NOMO-1 treated with dmso at 0.1 percent for 144 hours (cell line): ENCODE results near the gene DUSP3.

ENCODE experiments used
- DNase-seq: peaks from one replicate; lab custom pipeline; 2025; ENCODE audit not compliant: unreplicated experiment; lab: John Stamatoyannopoulos, UW

The DUSP3 gene

DNA sequence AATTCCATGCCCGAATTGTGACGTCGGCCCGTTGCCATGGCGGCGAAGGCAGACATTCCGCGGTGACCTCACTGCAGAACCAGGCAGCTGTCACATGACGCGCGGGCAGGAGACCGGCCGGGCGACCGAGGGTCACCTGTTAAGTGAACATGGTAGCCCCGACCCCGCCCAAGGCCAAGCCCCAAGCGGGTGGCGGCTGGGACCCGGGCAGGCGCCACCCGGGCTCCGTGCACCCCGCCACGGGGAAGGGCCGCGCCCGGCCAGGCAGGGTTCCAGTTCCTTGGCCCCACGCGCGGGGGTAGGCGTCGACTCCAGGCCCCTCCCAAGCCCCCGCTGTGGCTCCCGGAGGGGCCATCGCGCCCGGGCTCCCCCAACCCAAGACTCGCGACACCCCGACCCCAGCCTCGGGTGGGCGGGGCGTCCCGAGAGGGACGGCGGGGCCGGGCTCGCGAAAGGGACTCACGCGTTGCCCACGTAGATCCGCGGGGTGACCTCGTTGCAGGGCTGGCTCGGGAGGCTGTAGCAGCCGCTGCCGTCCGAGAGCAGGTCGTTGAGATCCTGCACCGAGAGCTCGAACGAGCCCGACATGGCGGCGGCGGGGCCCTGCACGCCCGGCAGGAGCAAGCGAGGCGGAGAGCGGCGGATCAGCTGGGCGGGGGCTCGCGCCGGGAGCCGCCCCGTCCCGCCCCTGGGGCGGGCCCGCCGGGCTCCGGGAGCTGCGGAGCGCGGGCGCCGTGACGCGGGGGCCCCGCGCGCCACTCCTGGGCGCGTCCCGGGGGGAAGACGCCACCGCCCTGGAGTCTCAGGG lies at the start of gene DUSP3:
Gene DUSP3 (minus strand): TSS at position 641 of the 808 bp plus-strand sequence. CDS start 53 bp downstream, at position 588.
- peak; percentile 67 for DNase-seq

DNA sequence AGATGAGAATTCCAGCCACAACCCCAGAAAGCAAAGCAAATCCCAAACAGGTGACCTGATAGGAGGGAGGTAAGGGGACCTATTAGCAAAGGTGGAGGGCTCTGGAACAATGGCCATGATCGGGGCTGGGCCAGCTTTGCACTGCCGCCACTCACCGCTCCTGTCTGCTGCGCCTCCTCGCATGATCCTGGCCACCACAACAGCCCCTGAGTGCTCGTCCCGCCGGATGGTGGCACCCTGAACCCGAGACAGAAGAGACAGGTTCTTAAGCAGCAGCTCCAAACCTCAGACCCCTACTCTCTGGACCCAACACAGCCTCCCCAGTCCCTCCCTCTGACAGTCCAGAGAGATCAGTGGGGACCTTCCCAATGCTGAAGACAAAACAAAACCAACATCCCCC lies 48.8 kb upstream of the DUSP3 start:
- DNase-seq, result no peak

DNA sequence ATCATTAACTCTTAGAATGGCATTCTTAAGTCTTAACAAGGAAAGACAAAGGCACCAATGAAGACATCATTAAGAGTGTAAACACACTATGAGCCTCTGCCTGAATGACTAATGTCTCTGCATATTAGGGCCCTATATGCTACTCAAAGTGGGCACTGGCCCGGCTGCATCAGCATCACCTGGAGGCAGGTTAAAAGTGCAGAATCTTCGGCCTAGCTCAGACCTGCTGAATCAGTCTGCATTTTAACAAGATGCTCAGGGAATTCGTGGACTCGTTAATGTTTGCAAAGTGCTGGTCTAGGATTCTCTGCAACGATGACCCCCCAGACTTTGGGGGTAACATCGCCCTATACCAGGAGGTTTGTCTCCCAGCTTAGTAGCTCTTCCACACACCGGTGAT lies 47.4 kb upstream of the DUSP3 start:
- no peak for DNase-seq

DNA sequence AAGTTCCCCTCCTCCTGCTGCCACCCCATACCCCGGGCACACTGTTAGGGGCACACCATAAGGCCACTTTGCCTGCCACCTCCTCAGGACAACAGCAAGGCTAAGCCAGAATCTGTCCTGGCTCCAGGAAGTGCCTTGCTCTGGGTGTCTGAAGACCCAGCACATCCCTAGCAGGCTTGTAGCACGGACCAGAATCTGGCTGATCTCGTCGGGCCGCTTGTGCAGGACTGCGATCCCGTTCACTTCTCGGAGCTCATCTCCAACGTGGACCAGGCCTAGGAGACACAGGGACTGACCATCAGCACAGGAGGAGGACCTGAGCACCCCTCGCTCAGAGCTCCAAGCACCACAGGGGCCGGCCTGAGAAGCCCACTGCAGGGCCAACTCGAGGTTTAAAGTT lies 46.8 kb upstream of the DUSP3 start:
- DNase-seq, result no peak

DNA sequence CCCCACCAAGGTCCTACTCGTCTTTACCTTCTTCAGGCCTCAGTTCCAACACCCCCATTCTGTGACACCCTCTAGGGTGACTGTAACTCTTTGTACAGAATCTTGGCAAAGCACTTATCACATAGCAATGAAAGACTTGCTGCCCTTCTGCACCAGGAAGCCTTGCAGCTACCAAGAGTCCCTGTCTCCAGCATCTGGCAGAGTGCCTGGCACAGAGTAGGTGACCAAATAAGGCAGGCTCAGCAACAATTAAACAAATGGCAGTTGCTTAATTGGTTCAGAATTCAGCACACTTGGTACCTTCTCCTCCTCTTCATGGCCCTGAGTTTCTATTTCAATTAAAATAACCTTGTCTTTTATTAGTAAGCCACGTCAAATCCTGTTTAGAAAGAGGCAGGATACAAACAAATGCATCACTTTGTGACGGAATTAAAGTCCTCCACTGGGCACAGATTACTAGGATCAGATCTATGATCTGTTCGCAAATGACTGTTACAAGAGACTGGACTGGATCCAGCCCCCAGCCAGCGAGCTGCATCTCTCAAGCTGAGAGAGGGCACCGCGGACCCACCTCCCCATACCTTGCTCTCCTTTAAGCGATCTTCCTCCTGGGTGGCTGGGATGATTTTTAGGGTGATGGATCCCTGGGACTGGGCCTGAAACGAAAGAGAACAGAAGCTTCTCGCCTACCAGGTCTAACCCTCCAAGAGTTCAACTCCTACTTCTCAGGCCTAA lies 44.7 kb upstream of the DUSP3 start:
- DNase-seq, result no peak

DNA sequence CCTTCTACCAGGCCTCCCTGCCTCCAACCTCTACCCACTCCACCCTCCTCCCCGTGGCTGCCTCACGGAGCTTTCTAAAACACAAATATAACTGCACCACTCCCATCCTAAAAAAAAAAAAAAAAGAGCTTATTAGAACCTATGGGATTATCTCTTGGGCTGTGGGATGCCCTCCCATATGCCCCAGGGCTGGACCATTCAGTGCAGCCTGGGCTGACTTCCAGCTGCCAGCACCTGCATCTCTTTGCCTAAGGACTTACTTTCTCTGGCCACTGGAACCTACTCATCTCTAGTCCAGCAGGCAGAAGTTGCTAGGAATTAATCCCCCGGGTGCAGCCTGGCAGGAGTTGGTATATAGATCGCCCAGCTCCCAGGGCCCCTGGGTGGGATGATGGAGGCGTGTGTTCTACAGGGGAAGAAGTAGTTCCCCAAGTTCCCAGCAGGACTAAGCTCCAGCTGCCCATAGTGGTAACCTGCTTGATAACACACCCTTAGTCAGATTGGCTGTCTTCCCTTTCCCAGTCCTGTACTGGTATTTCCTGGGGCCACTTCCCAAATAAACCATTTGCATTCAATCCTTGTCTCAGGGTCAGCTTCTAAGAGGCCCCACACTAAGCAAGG lies 43.9 kb upstream of the DUSP3 start:
- DNase-seq, result no peak

DNA sequence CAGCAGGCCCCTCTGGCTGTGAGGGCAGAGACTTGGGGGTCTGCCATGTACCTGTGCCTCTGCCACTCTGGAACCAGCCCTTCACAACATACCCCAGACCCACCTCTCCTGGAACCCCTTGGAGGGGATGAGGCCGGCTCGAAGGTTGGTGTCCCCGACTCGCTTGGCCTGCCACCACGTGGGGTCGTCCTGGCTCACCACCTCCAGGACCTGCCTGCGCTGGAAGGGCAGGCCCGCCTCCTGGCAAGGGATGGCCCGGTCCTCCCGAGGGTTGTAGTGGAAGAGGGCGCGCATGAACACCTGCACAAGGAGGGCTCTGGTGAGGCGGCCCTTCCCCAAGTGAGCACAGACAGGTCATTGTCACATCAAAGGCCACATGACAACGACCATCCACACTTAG lies 42.0 kb upstream of the DUSP3 start:
- no peak for DNase-seq

DNA sequence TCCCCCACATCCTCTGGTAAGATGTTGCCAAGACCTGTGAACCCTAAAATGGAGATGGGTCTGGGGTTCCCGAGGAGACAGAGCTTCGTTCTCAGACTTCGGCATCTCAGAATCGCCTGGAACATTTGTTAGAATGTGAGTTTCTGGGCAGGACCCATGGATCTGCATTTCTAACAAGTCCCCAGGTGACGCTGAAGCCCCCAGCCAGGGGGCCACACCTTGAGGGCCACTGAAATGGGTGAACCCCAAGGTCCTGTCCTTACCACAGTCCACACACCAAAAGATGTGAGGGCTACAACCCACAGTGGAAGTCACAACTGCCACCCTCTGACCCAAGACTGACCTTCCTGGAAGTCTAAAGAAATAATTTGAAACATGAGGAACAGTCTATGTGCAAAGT lies 40.2 kb upstream of the DUSP3 start:
- DNase-seq, result no peak

DNA sequence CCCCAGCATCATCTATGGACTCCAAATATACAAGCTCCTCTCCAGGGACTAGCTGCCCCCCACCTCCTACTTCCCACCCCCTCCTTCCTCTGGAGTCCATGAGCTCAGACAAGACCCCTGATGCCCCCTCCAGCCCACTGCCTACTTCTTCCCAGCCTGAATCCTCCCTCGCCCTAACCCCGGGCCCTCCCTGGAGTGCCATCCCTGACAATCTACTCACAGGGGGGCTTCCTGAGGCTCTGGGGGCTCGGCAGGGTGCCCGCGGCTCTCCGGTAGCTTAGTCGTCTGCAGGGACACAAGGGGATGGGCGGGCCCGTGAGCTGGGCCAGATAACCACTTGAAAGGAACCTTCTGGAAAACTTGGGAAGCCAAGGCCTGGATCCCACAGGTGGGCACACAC lies 39.0 kb upstream of the DUSP3 start:
- DNase-seq, result no peak

DNA sequence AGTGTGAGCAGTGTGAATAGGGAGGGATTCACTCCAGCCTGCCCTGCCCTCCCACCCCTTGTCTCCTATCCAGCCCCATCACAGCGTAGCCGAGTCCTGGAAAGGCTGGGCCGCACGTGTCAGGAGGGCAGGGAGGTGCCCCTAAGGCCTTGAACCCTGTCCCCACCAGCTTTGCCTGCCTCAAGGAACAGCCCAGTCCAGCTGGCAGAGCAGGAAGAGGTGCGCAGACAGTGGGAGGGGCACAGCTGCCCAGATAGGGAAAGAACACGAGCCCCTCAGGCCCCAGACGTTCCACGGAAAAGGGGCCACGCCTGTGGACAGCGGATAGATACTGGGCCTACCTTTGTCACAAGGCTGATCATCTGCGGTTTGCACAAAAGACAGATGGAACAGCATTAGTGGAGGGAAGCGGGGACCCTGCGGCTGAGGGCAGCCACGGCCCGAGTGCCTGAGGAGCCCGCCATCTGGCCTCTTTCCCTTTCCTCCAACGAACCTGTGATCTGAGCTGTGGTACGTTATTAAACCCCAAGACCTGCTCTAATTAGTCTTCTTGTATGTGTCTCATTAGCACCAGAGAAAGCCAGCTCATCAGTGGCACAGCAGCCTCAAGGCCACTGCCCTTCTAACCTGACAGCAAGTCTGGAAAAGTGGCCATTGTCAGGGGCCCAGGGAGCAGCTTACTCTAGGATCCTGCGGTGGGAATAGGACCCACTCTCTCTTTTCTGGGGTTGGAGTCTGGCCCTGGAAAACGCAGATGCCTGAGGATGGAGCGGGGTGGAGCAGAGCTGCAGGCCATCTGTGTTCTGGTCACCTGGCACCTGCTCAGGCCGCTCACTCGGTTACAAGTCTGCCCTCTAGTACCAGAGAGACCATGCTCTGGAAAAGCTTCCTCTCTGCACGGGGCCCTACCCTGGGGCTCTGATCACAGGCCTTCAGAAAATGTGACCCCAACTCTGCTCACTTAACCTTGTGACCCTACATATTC lies 37.9 kb upstream of the DUSP3 start:
- DNase-seq, result no peak

DNA sequence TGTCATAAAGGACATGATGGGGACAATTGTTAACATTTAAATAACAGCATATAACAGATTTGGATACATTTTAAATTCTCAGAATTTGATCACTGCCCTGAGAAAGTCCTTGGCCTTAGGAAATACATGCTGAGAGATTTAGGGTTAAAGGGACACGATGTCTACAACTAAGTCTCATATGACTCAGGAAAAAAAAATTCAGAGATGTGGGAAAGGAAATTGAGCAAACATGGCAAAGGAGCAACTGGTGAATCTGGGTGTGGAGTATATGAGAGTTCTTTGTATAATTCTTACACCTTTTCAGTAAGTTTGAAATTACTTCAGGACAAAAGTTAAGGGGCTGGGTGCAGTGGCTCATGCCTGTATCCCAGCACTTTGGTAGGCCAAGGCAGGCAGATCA lies 35.9 kb upstream of the DUSP3 start:
- no peak for DNase-seq

DNA sequence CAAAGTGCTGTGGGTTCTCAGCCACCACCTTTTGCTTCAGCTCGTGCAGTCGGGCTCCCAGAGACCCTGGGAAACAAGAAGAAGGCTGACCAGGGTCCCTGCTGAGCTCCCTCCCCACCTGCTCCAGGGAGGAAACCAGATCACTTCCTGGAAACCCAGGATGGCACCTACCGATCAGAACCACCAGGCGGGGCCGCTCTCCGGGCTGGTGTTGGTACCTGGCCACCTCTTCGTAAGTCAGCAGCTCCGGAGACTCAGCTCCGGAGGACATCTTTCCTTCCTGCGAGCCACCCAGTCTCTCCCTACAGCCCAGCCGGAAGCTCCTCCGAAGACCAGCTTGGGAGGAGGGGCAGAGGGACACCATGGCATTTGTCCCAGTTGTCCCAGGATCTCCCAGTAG lies 35.2 kb upstream of the DUSP3 start:
- no peak for DNase-seq

DNA sequence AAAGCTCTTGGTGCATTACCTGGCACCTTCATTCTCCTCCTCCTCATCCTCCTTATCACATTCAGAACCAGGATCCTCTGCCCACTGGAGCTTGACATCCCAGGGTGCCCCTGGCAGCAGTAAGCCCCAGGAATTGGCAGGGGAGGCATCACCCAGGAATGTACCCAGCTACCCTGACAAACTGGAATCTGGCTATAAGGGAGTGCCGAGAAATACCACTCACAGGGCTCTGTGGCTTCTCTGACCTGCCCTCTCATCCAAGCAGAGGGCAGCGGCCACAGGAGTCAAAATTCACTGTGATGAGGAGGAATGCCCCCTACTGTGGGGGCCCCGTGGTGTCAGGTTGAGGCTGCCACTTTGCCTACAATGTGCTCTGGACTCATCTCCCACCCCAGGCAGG lies 34.6 kb upstream of the DUSP3 start:
- DNase-seq, result no peak

DNA sequence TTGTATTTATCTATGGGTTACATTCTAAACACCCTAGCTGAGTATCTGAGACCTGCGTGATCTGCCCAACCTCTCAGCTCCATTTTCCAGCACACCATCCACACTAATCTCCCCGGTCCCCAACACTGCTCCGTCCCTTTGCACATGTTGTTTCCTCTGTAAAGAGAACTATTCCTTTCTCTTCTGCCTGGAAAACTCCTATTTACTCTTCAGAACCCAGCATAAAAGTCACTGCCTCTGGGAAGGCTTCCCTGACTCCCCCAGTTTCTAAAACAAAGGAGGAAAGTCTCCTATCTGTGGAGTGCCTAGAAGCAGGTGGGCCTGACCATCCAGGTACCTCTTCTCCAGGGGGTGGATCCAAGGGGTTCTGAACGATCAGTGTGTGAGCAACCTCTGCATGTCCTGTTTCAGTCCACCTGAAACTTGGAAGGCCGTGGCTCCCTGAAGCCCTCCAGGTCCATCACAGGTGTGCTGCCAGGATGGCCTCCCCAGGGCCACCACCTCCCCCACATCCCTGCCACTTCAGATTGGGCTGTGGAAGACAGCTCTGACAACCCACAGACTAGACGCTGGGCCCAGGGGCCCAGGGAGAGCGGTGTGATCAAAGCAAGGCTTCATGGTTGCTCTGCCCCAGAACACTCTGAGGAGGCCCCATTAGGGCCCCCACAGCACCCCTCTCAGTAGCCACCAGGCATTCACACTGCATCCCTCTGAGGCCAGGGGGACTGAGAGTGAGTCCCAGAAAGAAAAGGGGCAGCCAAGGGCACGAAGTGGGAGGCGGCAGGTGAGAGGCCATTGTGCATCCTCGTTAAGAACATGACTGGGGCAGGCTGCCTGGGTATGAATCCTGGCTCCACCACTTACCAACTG lies 33.9 kb upstream of the DUSP3 start:
- DNase-seq, result no peak

DNA sequence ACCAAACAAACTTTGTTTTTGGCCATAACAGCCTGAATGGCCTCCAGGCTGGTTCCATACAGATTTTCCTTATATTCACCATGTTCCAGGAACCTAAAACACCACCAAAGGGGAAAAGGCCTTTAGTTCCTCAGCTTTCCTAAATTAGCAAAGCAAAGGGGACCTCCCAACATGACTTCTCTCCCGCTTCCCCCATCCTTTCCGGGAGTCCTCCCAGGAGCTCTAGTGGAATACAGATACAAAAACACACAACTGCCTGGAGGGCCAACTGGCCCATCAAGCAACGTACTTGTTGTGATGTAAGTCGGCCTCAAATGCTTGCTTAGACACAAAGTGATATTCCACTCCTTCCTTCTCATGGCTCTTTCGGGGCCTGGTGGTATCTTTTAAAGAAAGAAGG lies 32.0 kb upstream of the DUSP3 start:
- DNase-seq, result no peak

DNA sequence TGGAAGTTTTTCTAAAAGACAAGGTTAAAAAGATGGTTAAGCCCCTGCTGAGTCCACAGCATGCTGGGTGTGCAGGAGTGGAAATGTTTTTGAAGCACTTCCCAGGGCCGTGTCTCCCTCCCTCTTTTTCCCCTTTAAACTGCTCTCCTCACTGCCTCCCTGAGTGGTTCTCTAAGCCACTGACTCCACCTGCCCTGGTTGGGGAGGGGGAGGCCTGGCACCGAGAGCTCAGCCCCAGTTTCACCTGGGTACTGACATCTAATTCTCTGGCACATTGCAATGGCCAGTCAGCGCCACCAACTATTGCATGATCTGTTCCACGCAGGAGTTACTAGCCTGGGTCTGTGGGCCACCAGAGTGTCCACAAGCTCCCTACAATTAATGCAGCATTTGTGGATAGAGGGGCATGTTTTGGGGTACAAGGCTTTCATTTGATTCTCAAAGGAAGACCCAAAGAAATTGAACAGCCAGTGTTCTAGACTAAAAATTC lies 31.5 kb upstream of the DUSP3 start:
- no peak for DNase-seq

DNA sequence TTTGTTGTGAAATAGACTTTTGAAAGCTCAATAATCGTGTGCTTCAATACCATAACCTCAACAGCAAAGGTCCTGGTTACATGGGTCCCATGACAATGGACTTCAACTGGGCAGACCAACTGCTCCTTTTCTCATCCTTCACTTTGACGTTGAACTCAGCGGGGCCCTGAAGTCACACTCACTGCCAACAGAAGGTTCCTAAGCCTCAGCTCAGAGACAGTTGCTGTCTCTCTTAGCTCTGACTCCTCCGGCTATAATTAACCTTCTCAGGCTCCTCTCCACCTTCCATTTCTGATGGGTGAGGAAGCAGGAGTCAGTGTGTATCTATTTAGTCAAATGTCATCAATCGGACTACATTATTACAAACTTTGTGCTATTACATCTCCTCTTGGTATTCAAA lies 30.3 kb upstream of the DUSP3 start:
- no peak for DNase-seq

DNA sequence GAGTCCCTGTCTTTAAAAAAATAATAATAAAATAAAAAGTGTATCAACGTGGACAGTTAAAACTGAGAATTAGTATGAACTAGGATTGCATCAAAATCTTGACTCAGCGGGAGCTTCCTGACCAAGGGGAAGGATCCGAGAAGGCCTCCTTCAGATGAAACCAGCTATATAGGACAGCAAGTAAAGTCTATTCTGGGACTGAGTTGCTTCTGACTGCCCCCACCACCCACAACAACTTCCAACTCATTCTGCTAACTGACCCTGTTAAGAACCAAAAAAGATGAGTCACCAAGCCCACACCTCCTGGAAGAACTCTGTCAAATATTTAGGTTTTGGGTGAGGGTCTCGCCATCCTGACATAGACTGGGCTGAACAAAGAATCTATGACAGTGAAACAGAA lies 29.3 kb upstream of the DUSP3 start:
- DNase-seq, result no peak

DNA sequence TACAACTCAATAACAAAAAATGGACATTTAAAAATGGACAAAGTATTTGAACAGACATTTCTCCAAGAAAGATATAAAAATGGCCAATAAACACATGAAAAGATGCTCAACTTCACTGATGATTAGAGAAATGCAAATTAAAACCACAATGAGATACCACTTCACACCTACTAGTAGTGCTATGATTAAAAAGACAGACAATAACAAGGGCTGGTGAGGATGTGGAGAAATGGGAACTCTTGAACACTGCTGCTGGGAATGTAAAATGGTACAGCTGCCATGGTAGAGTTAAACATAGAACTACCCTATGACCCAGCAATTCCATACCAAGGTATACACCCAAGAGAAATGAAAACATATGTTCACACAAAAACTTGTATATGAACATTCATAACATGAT lies 26.3 kb upstream of the DUSP3 start:
- DNase-seq, result no peak

DNA sequence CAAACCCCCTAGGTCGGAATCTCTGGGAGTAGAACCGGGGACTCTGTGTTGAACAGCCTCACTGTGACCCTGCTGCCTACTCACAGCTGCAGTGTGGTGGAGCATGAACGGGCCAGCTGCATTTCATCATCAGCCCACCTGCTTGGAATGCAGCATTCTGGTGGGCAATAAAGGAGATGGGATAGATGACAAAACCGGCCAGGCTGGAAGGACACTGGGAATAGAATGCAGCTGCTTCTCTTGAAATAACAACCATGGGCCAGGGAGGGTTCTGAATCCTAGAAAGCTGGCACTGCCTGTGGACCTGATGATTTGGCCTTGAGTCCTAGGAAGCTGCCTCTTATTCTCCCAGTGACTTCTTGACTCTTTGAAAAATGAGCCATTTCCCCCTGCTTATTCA lies 25.0 kb upstream of the DUSP3 start:
- DNase-seq, result no peak
